ENCODE measurements around the gene ARPC2.

Gene ARPC2

GRCh38 chr2:218217360-218218267, 625 bp downstream of the ARPC2 start:
- DNase-seq = peak; percentile 58

GRCh38 chr2:218218268-218219185, 1.5 kb downstream of the ARPC2 start:
- DNase-seq = peak; percentile 52

DNA sequence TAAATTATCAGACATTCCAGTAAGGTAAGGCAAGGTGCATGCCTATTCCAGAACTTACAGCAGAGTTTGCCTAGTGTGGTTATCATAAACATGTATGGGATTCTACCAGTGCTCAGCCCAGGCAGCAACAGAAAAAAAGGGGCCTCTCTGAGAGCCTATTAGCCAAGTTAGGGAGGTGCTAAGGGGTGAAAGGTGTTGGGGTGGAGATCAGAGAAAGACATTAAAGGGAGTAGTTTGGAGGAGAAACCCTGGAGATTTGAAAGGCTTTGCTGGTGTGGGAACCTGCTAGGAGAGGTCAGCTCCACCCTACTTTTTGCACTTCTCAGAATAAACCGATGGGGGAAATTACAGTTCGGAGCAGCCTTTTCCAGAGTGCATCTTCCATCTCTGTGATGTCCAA, 2.9 kb downstream of the ARPC2 start:
- DNase-seq = no peak

- no peak for DNase-seq
These were observed 4.0 kb downstream of the ARPC2 start for GRCh38 chr2:218221000-218221399.

DNA sequence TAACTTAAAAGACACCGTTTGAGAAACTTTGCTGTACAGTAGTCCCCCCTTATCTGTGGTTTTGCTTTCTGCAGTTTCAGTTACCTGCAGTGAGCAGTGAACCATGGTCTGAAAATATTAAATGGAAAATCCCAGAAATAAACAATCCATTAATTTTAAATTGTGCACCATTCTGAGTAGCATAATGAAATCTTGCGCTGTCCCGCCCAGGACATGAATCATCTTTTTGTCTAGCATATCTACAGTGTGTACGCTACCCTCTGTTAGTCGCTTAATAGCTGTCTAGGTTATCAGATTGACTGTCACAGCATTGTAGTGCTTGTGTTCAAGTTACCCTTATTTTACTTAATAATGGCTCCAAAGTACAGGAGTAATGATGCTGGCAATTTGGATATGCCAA, 6.1 kb downstream of the ARPC2 start:
- DNase-seq = no peak

- DNase-seq = no peak
These were observed 7.2 kb downstream of the ARPC2 start for GRCh38 chr2:218224186-218224585.

- no peak for DNase-seq
These were observed 9.9 kb downstream of the ARPC2 start for GRCh38 chr2:218226903-218227302.

- no peak for DNase-seq
These were observed 11.5 kb downstream of the ARPC2 start for GRCh38 chr2:218228366-218229090.

DNA sequence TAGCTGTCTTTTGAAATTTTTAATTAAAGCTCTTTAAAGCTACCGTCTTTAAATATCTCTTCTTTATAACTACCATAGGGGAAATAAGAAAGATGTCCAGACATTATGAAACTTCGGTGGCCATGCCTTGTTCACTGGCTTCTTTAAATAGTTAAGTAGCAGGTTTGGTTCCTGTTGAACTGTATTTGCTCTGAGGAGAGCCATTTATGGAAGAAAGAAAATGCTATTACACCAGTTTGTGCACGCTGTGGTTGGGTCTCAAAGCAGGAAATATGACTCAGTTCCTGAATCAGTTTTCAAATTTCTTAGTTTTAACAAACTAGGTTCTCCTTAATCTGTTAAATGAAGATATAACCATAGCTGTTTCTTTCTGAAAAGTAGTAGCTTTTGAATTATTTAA, 12.2 kb downstream of the ARPC2 start:
- peak; percentile 48 for DNase-seq

DNA sequence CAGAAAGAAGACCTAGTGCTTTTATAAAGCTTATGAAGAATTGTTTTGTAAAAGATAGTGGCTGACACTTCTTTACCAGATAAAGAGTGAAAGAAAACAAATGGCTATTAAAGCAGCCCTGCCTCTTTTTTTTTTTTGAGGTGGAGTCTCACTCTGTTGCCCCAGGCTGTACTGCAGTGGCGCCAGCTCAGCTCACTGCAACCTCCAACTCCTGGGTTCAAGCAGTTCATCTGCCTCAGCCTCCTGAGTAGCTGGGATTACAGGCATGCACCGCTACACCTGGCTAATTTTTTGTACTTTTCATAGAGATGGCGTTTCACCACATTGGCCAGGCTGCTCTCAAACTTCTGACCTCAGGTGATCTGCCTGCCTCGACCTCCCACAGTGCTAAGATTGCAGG, 12.9 kb downstream of the ARPC2 start:
- no peak for DNase-seq

DNA sequence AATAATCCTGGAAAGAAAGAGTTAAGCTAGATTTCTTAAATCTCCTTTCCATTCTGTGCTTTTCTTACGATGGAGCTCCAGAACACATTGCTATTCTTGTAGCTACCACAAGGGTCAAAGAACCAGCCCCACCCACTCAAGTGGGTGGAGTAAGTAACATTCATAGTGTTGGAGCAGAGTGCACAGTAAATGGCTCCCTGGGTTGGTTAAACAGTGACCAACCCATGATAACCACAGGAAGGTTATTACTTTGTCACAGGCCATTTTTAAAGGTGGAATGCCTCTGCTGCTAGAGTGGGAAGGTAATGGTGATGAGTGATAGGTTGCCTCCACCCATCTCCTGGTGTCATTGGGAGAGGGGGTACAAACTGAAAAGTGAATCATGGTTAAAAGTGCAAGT, 13.9 kb downstream of the ARPC2 start:
- DNase-seq = peak; percentile 30

DNA sequence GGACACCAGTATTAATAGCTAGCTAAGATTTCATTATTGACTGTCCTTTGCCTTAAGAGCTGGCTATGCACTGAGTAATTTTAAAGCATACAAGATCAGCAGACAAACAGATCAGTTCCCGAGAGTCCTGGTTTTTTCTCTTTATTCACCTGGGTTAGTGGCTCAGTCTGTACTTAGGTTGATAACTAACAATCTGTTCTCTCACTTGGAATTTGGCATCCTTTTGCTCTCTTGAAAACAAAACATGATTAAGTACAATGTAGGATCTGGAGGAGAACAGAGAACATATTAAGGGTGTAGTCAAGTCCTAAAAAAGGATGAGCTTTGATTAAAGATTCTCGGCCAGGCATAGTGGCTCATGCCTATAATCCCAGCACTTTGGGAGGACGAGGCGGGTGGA, 16.6 kb downstream of the ARPC2 start:
- no peak for DNase-seq

DNA sequence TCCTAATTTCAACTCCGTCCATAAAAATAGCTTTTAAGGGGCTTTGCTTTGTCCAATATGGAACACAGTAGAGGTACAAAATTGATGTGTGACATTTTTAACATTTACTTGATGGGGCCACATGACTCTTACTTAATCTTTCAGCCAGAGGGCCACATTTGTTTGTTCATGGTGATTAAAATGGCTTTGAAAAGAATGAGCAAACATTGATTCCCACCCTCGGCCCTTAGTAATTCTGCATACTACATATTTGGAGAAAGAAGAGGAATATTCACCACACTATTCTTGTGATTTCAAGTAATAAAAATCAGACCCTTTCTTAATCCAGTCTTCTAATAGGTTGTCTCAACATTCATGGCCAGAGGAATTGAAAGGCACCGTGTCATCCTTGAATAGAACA, 17.5 kb downstream of the ARPC2 start:
- no peak for DNase-seq

DNA sequence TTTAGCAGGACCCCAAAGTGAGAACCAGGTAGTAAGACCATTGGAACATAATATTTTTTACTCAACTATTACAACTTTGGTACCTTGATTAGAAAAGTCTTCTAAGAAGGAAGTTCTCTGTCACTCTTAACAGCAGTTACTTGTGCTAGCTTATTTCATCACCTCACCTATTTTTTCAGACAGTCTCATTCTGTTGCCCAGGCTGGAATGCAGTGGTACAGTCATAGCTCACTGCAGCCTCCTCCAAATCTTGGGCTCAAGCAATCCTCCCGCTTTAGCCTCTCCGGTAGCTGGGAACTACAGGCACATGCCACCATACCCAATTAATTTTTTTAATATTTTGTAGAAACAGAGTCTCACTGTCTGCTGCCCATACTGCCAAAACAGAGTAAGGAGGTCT, 18.0 kb downstream of the ARPC2 start:
- DNase-seq = no peak

DNA sequence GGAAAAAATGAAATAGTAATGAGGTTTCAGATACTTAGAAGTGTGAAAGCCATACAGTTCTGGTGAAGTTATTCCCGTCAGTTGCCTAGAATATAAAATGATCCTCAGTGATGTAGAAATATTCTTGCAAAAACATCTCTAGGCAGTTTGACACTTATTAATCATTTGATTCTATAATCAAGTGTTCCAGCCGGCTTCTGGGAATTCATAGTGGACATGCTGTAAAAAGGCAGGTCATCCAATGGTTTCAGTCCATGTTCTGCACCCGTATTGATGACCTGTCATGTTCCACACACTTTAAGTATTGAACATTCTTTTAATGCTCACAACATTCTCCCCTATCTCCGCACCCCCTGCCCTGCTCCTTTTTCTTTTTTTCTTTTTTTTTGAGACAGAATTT, 19.8 kb downstream of the ARPC2 start:
- no peak for DNase-seq

- DNase-seq = no peak
These were observed 21.9 kb downstream of the ARPC2 start for GRCh38 chr2:218238887-218239286.

DNA sequence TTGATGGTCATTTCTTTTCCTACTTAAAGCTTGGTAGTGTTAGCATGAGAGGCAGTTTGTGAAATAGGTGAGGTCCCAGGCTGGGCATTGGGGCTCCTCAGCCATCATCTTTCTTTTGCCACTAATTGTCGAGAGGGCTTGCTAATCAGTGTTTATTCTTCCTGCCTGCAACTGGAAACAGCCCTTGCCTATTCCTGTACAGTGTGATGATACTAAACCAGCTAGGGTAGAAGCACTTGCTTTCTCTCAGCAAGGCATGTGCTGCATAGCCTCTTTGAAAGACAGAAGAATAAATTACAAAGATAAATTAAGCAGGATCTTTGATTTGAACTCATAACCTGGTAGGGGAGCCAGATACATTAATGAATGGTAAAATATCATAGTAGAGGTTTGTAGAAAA, 27.2 kb downstream of the ARPC2 start:
- no peak for DNase-seq

DNA sequence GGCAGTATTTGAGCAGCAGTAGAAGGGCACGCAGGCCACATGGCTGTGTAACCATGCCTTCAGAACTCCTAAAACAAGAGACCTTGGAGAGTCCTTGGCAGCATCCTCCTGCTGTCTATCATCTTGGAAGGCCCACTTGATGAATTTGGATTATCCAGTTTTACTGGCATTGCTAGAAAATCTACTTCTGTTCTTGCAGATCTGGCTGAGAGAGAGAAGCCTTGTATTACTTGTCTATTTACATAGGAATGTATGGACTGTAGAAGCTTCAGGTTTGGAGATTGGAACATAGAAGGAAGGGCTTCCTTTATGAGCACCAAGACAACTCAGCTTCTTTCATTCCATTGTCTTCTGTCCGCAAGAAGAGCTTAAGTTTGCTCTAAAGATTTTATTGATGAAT, 27.7 kb downstream of the ARPC2 start:
- DNase-seq = no peak

DNA sequence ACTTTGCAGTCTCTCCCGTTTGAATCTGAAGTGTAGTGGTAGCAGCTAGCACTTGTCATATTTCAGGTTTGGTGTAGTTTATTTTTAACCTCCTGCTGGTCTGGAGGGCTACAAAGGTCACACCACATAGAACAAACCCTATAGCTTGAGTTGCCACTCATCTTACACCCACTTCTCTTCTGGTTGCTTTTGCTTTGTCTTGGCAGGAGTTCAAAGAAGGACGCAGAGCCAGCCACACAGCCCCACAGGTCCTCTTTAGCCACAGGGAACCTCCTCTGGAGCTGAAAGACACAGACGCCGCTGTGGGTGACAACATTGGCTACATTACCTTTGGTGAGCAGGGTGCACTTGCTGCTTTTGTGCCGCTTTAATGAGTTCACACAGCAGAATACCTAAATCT, 28.2 kb downstream of the ARPC2 start:
- no peak for DNase-seq

GRCh38 chr2:218249691-218250090, 32.7 kb downstream of the ARPC2 start:
- DNase-seq = no peak

- no peak for DNase-seq
These were observed 35.7 kb downstream of the ARPC2 start for GRCh38 chr2:218252509-218253231.

DNA sequence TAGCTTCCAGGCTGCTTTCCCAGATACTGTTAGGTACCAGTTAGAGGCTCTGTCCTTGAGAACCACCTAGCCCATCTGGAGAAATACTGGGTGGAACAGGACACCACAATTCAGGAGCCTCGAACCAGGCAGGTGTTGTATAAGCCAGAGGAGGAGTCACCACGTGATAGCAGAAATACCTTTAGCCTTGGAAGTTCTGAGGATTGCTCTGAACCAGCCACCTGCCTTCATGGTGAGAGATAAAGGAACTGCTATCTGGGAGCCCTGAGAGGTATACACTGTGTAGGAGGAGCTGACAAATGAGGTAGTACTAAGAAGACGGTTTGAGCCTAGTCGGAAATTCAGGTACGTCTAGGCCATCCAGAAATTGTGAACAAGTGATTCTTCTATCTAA, 36.2 kb downstream of the ARPC2 start:
- DNase-seq = no peak

Data from central memory CD4-positive, alpha-beta T cell (primary cell).